ENCODE results near the gene MEG3.

The MEG3 gene

DNA sequence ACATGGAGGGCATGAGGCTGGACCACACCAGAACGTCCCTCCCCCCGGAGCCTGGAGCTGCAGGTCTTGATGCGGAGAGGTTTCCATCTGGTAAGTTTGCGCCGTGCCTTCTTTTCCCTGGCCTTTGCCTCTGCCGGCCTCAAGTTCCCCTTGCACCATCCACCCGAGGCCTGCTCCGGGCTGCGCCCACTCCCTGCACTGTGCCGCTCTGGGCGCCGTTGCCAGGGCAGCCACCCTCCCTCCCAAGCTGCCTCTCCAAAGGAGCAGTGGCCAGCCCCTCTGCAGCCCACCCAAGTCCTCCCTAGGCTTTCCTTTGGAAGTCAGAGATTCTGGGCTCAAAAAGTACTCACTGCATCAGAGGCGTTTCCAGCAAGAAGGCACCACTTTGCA lies 46.2 kb upstream of the MEG3 start:
- no peak for DNase-seq (ENCODE audit: low read depth)
- H3K4me3 ChIP-seq (ENCODE audit: low read length) = no peak overlapping the region
- TF ChIP-seq, protein P1, sequence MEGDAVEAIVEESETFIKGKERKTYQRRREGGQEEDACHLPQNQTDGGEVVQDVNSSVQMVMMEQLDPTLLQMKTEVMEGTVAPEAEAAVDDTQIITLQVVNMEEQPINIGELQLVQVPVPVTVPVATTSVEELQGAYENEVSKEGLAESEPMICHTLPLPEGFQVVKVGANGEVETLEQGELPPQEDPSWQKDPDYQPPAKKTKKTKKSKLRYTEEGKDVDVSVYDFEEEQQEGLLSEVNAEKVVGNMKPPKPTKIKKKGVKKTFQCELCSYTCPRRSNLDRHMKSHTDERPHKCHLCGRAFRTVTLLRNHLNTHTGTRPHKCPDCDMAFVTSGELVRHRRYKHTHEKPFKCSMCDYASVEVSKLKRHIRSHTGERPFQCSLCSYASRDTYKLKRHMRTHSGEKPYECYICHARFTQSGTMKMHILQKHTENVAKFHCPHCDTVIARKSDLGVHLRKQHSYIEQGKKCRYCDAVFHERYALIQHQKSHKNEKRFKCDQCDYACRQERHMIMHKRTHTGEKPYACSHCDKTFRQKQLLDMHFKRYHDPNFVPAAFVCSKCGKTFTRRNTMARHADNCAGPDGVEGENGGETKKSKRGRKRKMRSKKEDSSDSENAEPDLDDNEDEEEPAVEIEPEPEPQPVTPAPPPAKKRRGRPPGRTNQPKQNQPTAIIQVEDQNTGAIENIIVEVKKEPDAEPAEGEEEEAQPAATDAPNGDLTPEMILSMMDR (conservative IDR thresholded peaks at IDR 0.05; ENCODE audit: low read depth, low read length) = no peak

DNA sequence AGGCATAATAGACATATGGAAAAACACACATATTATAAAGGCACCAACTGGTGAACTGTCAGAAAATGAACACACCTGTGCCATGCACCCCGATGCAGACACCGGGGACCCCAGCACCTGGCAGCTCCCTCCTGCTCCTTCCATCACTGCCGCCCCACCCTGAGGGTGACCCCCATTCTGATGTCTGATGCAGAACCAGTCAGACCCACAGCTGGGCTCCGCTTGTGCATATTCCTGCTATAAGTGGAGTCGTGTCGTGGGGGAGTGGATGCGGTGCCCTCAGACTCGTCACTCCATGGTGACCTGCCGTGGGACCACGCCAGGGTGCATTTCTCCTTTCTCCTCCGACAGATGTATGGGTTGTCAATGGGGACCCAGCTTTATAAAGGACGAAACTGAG lies 45.7 kb upstream of the MEG3 start:
- no peak for DNase-seq (ENCODE audit: low read depth)
- TF ChIP-seq, protein P1 (conservative IDR thresholded peaks at IDR 0.05; ENCODE audit: low read depth, low read length) = no peak
- no peak overlapping the region for H3K4me3 ChIP-seq (ENCODE audit: low read length)

DNA sequence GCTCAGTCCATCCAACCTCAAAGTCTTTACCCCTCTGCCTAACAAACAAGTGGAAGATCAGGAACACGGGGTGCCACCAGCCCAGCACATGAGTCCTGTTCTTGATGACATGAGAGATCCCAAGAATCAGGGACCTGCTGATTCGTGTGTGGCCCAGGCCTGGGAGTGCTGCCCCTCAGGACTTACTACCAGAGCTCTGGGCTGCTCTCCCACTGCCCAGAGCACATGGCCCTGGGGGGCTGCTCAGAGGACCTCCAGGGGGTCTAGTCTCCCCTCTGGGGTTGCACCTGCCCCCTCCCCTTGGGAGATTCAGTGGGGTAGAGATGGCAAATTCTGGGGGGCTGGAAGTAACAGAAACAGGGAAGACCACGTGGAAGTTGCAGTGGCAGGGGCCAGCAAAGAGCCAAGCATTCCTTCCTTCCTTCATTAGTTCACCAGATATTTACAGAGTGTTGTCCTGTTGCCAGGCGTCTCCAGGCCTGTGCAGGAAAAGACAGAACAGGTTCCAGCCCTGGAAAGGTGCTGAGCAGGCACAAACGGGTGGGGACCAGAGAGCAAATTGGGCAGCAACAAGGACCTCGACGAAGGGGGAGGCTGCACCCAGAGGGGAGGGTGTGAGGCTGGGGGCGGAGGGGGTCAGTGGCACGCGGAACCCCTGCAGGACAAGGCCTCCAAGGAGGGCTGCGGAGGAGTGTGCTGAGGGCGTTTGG lies 45.1 kb upstream of the MEG3 start:
- DNase-seq (ENCODE audit: low read depth) = no peak
- no peak overlapping the region for H3K4me3 ChIP-seq (ENCODE audit: low read length)
- TF ChIP-seq, protein P1 (conservative IDR thresholded peaks at IDR 0.05; ENCODE audit: low read depth, low read length) = no peak

DNA sequence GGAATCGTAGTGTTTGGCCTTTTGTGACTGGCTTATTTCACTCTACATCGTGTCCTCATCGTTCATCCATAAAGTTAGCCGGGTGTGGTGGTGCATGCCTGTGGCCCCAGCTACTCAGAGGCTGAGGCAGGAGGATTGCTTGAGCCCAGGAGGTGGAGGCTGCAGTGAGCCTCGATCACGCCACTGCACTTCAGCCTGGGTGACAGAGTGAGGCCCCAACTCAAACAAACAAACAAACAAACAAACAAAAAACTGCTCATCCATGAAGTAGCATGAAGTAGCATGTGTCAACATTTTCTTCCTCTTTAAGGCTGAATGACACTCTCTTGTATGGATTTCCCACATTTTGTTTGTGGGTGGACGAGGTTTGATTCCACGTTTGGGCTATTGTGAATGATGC lies 44.0 kb upstream of the MEG3 start:
- no peak overlapping the region for H3K4me3 ChIP-seq (ENCODE audit: low read length)
- no peak for DNase-seq (ENCODE audit: low read depth)
- TF ChIP-seq, protein P1 (conservative IDR thresholded peaks at IDR 0.05; ENCODE audit: low read depth, low read length) = no peak

DNA sequence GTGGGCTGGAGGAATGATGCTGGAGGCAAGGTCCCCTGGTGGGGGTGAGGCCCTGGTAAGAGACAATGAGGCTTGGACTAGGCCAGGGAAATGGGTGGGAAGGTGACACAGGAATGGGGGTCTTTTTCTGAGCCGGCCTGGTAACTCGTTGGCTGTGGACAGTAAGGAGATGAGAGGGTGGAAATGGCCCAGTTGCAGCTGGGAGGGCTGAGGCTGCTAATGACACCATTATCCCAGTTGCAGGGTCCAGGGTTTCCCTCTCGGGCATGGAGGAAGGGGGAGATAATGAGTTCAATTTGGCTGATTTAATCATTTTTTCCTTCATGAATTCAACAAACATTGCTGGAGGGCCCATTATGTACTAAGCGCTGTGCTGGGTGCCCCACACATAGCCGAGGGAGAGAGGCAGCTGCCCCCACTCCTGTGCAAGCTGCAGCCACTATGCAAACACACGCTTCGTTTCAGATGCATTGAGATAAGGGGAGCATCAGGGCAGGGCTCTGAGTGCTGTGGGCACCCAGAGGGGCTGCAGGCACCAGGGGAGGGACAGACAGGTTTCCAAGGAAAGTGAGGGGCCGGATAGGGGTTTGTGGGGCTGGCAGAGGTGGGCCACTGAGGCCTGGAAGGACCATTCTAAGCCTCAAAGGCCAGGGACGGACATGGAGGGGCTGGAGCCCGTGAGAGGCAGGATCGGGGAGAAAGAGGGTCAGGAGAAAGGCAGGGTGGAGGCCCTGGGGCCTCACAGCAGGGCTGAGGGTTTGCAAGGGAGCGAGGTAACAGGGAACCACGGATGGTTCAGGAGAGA lies 43.2 kb upstream of the MEG3 start:
- H3K4me3 ChIP-seq (ENCODE audit: low read length) = no peak overlapping the region
- TF ChIP-seq, protein P1 (conservative IDR thresholded peaks at IDR 0.05; ENCODE audit: low read depth, low read length) = no peak
- no peak for DNase-seq (ENCODE audit: low read depth)

DNA sequence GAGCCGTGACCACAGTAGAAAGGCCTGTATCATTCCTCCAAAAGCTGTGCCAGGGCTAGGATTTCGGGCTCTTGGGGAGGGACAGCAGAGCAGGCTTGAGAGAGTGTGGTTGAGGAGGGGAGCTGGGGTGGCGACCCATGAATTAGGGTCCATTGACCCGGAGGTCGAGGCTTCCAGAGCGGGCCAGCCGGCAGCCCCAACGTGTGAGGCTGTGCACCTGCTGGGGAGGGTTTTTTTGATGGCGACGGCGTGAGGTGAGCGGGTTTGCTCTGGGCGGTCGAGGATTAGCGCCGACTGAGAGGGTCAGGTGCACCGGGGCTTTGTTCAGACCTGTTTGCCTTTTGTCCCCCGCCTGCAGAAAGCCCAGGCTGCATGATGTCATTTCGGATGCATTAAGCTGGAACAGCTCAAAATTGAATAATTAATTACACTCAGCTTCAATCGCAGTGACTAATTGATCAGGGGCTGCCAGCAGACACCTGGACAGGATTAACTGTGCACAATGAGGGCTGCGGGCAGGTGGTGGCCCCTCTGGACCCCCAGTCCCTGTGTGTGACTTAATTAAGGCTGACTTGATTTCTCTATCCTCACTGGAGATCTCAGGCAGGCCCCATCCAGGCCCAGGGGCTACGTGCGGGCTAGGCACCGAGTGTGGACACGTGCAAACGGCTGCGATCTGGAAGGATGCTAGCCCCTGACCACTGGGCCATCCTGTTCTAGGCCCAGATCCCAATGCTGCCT lies 42.1 kb upstream of the MEG3 start:
- DNase-seq (ENCODE audit: low read depth) = no peak
- TF ChIP-seq, protein P1 (conservative IDR thresholded peaks at IDR 0.05; ENCODE audit: low read depth, low read length) = no peak

More for the DNA sequence above, 42.1 kb upstream of the MEG3 start:
- H3K4me3 ChIP-seq (ENCODE audit: low read length) = no peak overlapping the region

All from retinal pigment epithelial cell (primary cell).